GM12878 (cell line): ENCODE data around the gene SVIL.

Experiments
- EZH2 ChIP-seq: IDR thresholded peaks from 2 replicates; pipeline ENCODE4 v1.6.1; 2012; ENCODE audit warnings: low read depth, mild to moderate bottlenecking, control low read depth, inconsistent platforms, low read length, borderline replicate concordance; ENCODE audit not compliant: control insufficient read depth
- FOXM1 ChIP-seq: IDR thresholded peaks from 2 replicates; pipeline ENCODE4 v1.6.1; 2012; ENCODE audit warnings: low read depth, mild to moderate bottlenecking, inconsistent platforms, low read length, moderate library complexity
- NFIC ChIP-seq: IDR thresholded peaks from 2 replicates; pipeline ENCODE4 v1.6.1; 2012; ENCODE audit warnings: low read depth, mild to moderate bottlenecking, inconsistent platforms, low read length, moderate library complexity
- POLR2A ChIP-seq: IDR thresholded peaks from 2 replicates; pipeline ENCODE4 v1.6.1; 2011; ENCODE audit warnings: low read depth, mild to moderate bottlenecking, low read length
- RCOR1 ChIP-seq: conservative IDR thresholded peaks from 2 replicates; pipeline ENCODE4 v1.6.1; 2012; ENCODE audit warnings: low read depth, low read length, improper control_type of control experiment

DNA sequence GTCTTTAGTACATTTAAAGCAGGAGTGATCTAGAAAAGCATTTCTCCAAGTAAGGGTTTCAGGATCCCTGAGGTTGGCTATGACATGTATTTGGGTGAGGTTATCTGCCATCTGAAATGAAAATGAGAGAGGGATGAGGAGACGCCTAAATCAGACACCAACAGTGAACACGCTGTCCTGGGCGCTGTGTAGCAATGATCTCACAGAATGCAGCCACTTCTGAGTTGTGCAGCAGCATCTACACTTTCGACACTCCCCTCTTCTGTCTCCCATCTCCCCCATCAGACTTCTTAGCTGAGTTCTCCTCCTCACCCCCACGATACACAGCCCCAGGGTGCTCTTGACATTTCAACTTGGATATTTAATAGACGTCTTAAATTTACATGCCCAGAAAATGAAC, 95.4 kb downstream of the SVIL start:
- TF ChIP-seq RCOR1 (no peak), POLR2A (no peak), NFIC (no peak), EZH2 (no peak), FOXM1 (no peak)
